AG10803 (cell line): ENCODE results near the gene UBE4B.

ENCODE experiments used
- DNase-seq: peaks from one replicate; pipeline ENCODE4 v3.0.0; 2010; ENCODE audit warnings: low read depth
- H3K4me3 ChIP-seq: 2 replicates; pipeline ENCODE4 v1.5.1; 2011; ENCODE audit warnings: mild to moderate bottlenecking, low read length, control low read depth
- CTCF ChIP-seq: conservative IDR thresholded peaks from 2 replicates; pipeline ENCODE4 v1.5.1; 2011; ENCODE audit warnings: mild to moderate bottlenecking, low read length, control low read depth, inconsistent platforms

Gene UBE4B

GRCh38 chr1:10045480-10046355, 13.0 kb downstream of the UBE4B start:
- no peak overlapping the region for H3K4me3 ChIP-seq
- TF ChIP-seq CTCF, result no peak
- DNase-seq, result no peak

GRCh38 chr1:10046356-10047085, 13.8 kb downstream of the UBE4B start:
- TF ChIP-seq CTCF, result no peak
- no peak for DNase-seq
- H3K4me3 ChIP-seq, result no peak overlapping the region

GRCh38 chr1:10048601-10049000, 15.8 kb downstream of the UBE4B start:
- H3K4me3 ChIP-seq, result no peak overlapping the region
- DNase-seq, result no peak
- no peak for TF ChIP-seq CTCF

- DNase-seq, result no peak
- TF ChIP-seq CTCF, result no peak
- H3K4me3 ChIP-seq, result no peak overlapping the region
These were observed 17.9 kb downstream of the UBE4B start for GRCh38 chr1:10050611-10051010.

GRCh38 chr1:10051656-10052055, 18.9 kb downstream of the UBE4B start:
- no peak for TF ChIP-seq CTCF

GRCh38 chr1:10052347-10052746, 19.6 kb downstream of the UBE4B start:
- TF ChIP-seq CTCF, result no peak
- DNase-seq, result no peak
- no peak overlapping the region for H3K4me3 ChIP-seq

More at GRCh38 chr1:10051656-10052055, 18.9 kb downstream of the UBE4B start:
- H3K4me3 ChIP-seq, result no peak overlapping the region
- no peak for DNase-seq
